ENCODE data around the gene ENTREP3.

The ENTREP3 gene

GRCh38 chr1:155198547-155198906, 56.8 kb downstream of the ENTREP3 start:
- no peak for ATAC-seq (replicated peaks)
- no peak overlapping the region for H3K4me3 Mint-ChIP-seq
- H3K36me3 Mint-ChIP-seq = peaks cover 6 to 13% of the 10 kb centered on the region in 2 donors
- DNase-seq = no peak
- H3K27ac Mint-ChIP-seq = no peak overlapping the region
- peaks cover 0 to 2% of the 10 kb centered on the region in 2 donors for H3K27me3 Mint-ChIP-seq
- H3K4me1 Mint-ChIP-seq = peaks cover 14 to 21% of the 10 kb centered on the region in 2 donors
- no peaks in the 10 kb centered on the region for H3K9me3 Mint-ChIP-seq

DNA sequence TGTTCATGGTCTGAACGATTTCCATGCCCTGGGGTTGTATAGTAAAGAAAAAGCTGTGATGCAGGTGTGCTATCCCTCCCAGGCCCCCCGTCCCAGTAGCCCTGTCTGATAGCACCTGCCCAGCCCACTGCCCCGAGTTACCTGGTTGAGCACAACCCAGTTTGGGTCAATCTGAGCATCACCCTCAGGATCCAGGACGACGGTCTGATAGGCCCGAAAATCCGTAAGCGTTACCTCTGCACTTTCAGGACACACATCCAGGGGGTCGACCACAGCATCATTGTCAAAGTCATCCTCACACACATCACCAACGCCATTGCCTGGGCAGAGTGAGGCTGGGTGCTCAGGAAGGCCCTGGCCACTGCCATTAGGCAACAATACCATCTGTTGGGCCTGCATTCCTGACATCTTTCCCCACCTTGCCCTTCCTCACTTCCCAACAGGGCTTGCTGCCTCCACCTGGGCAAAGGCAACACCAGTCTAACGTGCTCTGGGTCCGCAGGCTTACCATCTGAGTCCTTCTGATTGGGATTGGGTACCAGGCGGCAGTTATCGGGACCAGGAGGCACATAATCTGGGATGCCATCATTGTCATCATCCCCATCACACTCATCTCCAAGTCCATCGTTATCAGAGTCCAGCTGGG, 57.3 kb downstream of the ENTREP3 start:
- Mint-ChIP-seq H3K4me3 (no peak overlapping the region), H3K4me1 (peaks cover 17 to 26% of the 10 kb centered on the region in 2 donors)
- no peak for ATAC-seq (replicated peaks)

More for the DNA sequence above, 57.3 kb downstream of the ENTREP3 start:
- H3K27me3 Mint-ChIP-seq = peaks cover 0 to 5% of the 10 kb centered on the region in 2 donors
- no peaks in the 10 kb centered on the region for H3K9me3 Mint-ChIP-seq
- no peak overlapping the region for H3K27ac Mint-ChIP-seq
- peaks cover 6 to 13% of the 10 kb centered on the region in 2 donors for H3K36me3 Mint-ChIP-seq
- DNase-seq = no peak

Data from stimulated activated naive B cell treated with anti-CD40 and anti-IgM and Interleukin-4, amounts not matched to agents 10 μg/mL and 1 μg/mL and 100 μg/mL, for 72 hours (primary cell).